Esophagus (tissue), 2 donors: ENCODE results near the gene PCSK4. TPM values are rescaled to one million over a fixed set of nuclear protein-coding genes. Genes with fewer than 3 reads are reported as not detected.
"Not testable (repeated sequence)": the region's sequence is repeated elsewhere in the genome, so short reads cannot be mapped to it uniquely, and the experiment has no call there.

Experiments
- H3K27ac ChIP-seq, 2 donors: one replicate each; pipeline ENCODE4 v1.5.1; 2013; ENCODE audit warnings: low read depth in 2 of 2, mild to moderate bottlenecking in 2 of 2, inconsistent platforms in 1 of 2, low read length in 1 of 2, moderate library complexity in 1 of 2
- H3K27me3 ChIP-seq, 2 donors: one replicate each; pipeline ENCODE4 v1.6.1; 2013; ENCODE audit warnings: low read length in 2 of 2, control low read depth in 1 of 2, mild to moderate bottlenecking in 1 of 2; ENCODE audit not compliant: insufficient read depth in 2 of 2, control insufficient read depth in 1 of 2
- H3K36me3 ChIP-seq, 2 donors: one replicate each; pipeline ENCODE4 v1.6.1; 2013; ENCODE audit warnings: low read length in 1 of 2; ENCODE audit not compliant: control insufficient read depth in 2 of 2, insufficient read depth in 2 of 2
- H3K4me1 ChIP-seq, 2 donors: one replicate each; pipeline ENCODE4 v1.6.1; 2013; ENCODE audit warnings: low read length in 1 of 2; ENCODE audit not compliant: control insufficient read depth in 2 of 2, insufficient read depth in 2 of 2
- H3K4me3 ChIP-seq, 2 donors: one replicate each; pipeline ENCODE4 v1.5.1; 2013; ENCODE audit warnings: low read length in 2 of 2, mild to moderate bottlenecking in 2 of 2, low read depth in 1 of 2, moderate library complexity in 1 of 2
- H3K9me3 ChIP-seq, 2 donors: one replicate each; pipeline ENCODE4 v1.6.1; 2013; ENCODE audit warnings: mild to moderate bottlenecking in 2 of 2, low read depth in 1 of 2, low read length in 1 of 2, moderate library complexity in 1 of 2; ENCODE audit not compliant: control insufficient read depth in 2 of 2, insufficient read depth in 1 of 2
- WGBS, 2 donors: extraction: QIAGEN DNeasy Blood & Tissue Kit; methylation state at CpG; one replicate each; pipeline ENCODE4 v1.1.7; 2013; 5-methylcytosine and 5-hydroxymethylcytosine counted together
- polyA plus RNA-seq, 2 donors: library from polyadenylated mRNA; stranded (reverse); fragments of 200-250 nt; gene quantifications; one replicate each; pipeline ENCODE4 v1.2.3, GENCODE V29; 2013
- donor health status: healthy with polysubstance abuse.
- donor health status: Bipolar disorder and iron deficiency.

The PCSK4 gene
- polyA plus RNA-seq, 2 donors = 1.9 to 4.0 TPM

GRCh38 chr19:1481224-1481892 is 8.8 kb downstream of the PCSK4 start:
- WGBS, 2 donors = 86% methylated on average over 26 of the region's 26 CpGs
- H3K4me3 ChIP-seq = no peak overlapping the region
- no peaks in the 10 kb centered on the region for H3K9me3 ChIP-seq
- H3K4me1 ChIP-seq = peaks cover 0 to 6% of the 10 kb centered on the region in 2 donors
- no peaks in the 10 kb centered on the region for H3K27me3 ChIP-seq
- H3K27ac ChIP-seq = no peak overlapping the region
- H3K36me3 ChIP-seq = peaks cover 0 to 4% of the 10 kb centered on the region in 2 donors

GRCh38 chr19:1478934-1479707 is 11.0 kb downstream of the PCSK4 start, which contains the start of gene C19orf25:
Gene C19orf25 (minus strand): TSS chr19:1479215. CDS start chr19:1478903, 312 bp downstream.
- Histone ChIP-seq H3K27ac (peak within 1 kb of the TSS; percentile 57 to 85), H3K9me3 (no peaks in the 10 kb centered on the region), H3K27me3 (no peaks in the 10 kb centered on the region), H3K4me1 (peaks cover 0 to 6% of the 10 kb centered on the region in 2 donors), H3K4me3 (peak within 1 kb of the TSS; percentile 78 to 94), H3K36me3 (peaks cover 0 to 21% of the 10 kb centered on the region in 2 donors)
- 1% methylated on average over 71 of the region's 71 CpGs for WGBS, 2 donors

- Histone ChIP-seq H3K27ac (peak overlapping the region in 1 of 2 donors; percentile 59), H3K4me1 (peaks cover 0 to 13% of the 10 kb centered on the region in 2 donors), H3K36me3 (peaks cover 0 to 21% of the 10 kb centered on the region in 2 donors)
- H3K4me3 ChIP-seq, H3K27me3 ChIP-seq, H3K9me3 ChIP-seq: not testable (repeated sequence)
- 77 to 82% methylated on average over 9 of the region's 9 CpGs for WGBS, 2 donors
Observed at GRCh38 chr19:1477056-1477455, 13.1 kb downstream of the PCSK4 start.

DNA sequence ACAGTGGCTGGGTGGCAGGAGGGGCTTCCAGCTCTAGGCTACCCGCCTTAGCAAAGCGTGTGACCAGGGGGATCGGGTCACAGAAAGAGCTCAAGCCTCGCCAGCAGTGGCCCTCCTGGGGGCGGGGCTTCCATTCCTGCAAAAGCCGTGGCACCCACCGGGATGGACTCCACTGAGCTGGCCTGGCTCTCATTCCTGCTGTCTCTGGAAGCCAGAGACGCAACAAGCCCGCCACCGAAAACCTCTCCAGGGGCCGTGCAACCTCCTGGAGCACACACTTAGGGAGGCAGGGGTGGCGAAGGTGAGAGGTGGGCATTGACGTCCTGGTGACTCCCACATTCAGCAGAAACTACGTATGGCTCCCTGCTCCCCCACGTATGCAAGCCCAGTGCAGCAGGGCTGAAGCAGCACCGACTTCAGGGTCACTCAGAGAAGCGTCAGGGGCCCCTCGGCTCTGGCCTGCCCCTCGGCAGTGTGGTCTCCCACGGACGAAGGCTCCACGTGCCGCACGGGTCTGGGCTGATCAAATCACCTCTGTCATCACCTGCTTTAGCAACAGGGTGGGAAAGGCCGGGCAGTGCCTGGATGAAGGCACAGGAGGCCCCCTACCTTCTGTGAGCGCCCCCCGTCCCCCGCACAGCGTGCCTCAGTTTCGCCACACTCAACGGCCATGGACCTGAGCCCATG is 14.3 kb downstream of the PCSK4 start:
- H3K27me3 ChIP-seq = peaks cover 0 to 9% of the 10 kb centered on the region in 2 donors
- H3K9me3 ChIP-seq = peaks cover 0 to 4% of the 10 kb centered on the region in 2 donors
- peaks cover 0 to 21% of the 10 kb centered on the region in 2 donors for H3K36me3 ChIP-seq
- peaks cover 1 to 24% of the 10 kb centered on the region in 2 donors for H3K4me1 ChIP-seq
- H3K4me3 ChIP-seq = no peak overlapping the region
- WGBS, 2 donors = 91 to 94% methylated on average over 31 of the region's 31 CpGs
- no peak overlapping the region for H3K27ac ChIP-seq

GRCh38 chr19:1474765-1475351 is 15.3 kb downstream of the PCSK4 start:
- Histone ChIP-seq H3K27ac (no peak overlapping the region), H3K9me3 (peaks cover 0 to 4% of the 10 kb centered on the region in 2 donors), H3K36me3 (peaks cover 0 to 21% of the 10 kb centered on the region in 2 donors), H3K27me3 (peaks cover 0 to 19% of the 10 kb centered on the region in 2 donors), H3K4me1 (peaks cover 10 to 32% of the 10 kb centered on the region in 2 donors), H3K4me3 (no peak overlapping the region)
- WGBS, 2 donors = 88 to 89% methylated on average over 26 of the region's 26 CpGs

DNA sequence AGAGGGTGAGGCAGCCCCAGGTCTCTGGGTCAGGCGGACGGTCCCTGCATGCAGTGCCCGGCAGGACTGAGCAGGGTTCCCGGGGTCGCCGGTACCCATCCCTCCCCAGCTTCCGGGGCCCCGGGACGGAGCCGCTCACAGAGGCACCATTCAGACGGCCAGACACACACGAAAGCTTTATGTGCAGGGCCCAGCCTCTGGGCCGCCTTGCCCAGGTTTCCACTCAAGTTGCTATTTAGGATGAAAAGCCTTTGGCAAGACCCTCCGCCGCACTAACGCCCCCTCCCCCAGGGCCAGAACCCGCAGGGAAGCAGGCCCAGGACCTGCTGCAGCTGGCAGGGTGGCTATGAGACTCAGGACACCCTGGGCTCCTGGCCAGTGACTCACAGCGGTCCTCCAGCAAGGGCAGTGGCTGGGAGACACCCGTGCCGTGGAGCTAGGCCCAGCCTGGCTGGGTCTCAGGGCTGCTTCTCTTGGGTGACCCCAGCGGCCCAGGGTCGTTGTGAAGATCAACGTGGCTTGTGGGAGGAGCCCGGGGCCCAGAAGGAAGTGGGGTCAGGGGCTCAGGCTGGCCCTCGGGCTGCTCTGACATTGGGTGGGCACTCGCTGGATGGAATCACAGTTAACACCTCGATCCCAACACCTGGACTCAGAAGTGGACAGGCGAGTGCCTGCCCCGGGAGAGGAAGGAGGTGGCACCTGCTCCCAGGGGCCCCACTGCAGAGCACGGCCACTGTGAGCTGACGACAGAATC is 16.0 kb downstream of the PCSK4 start:
- H3K4me1 ChIP-seq = peaks cover 15 to 36% of the 10 kb centered on the region in 2 donors
- WGBS, 2 donors = 74 to 79% methylated on average over 31 of the region's 31 CpGs
- no peak overlapping the region for H3K4me3 ChIP-seq
- peaks cover 0 to 25% of the 10 kb centered on the region in 2 donors for H3K27me3 ChIP-seq
- peaks cover 0 to 21% of the 10 kb centered on the region in 2 donors for H3K36me3 ChIP-seq
- H3K27ac ChIP-seq = no peak overlapping the region
- peaks cover 0 to 4% of the 10 kb centered on the region in 2 donors for H3K9me3 ChIP-seq

- 71 to 74% methylated on average over 20 of the region's 20 CpGs for WGBS, 2 donors
- Histone ChIP-seq H3K9me3 (peaks cover 0 to 4% of the 10 kb centered on the region in 2 donors), H3K27me3 (peaks cover 0 to 33% of the 10 kb centered on the region in 2 donors), H3K4me3 (no peak overlapping the region), H3K27ac (no peak overlapping the region), H3K36me3 (peaks cover 0 to 21% of the 10 kb centered on the region in 2 donors), H3K4me1 (peaks cover 19 to 42% of the 10 kb centered on the region in 2 donors)
Observed at GRCh38 chr19:1473085-1473851, 16.9 kb downstream of the PCSK4 start.

GRCh38 chr19:1472231-1473084 is 17.7 kb downstream of the PCSK4 start:
- 42 to 45% methylated on average over 43 to 44 of the region's 44 CpGs for whole genome bisulfite sequencing, 2 donors
- H3K4me3 ChIP-seq = peak overlapping the region in 1 of 2 donors; percentile 10
- H3K9me3 ChIP-seq = peaks cover 0 to 4% of the 10 kb centered on the region in 2 donors
- peaks cover 0 to 21% of the 10 kb centered on the region in 2 donors for H3K36me3 ChIP-seq
- H3K27ac ChIP-seq = no peak overlapping the region
- H3K4me1 ChIP-seq = peaks cover 27 to 50% of the 10 kb centered on the region in 2 donors
- H3K27me3 ChIP-seq = peaks cover 0 to 39% of the 10 kb centered on the region in 2 donors
